Activated naive CD8-positive, alpha-beta T cell treated with anti-CD3 and anti-CD28 coated beads, Interleukin-2, amount 50 U/mL, for 16 hours (primary cell): Measurements from ENCODE around the gene GLT6D1.

Experiments used
- DNase-seq: peaks from one replicate; pipeline ENCODE4 v3.0.0-alpha.2; 2020; ENCODE audit warnings: low read depth, low spot score

The GLT6D1 gene

GRCh38 chr9:135608294-135608998 is 30.9 kb downstream of the GLT6D1 start:
- DNase-seq, result no peak

GRCh38 chr9:135607401-135608293 is 31.7 kb downstream of the GLT6D1 start:
- DNase-seq, result no peak

GRCh38 chr9:135606885-135607259 is 32.5 kb downstream of the GLT6D1 start:
- DNase-seq, result no peak

- DNase-seq, result no peak
Measured at GRCh38 chr9:135605238-135605781, 34.0 kb downstream of the GLT6D1 start.

GRCh38 chr9:135604437-135605237 is 34.7 kb downstream of the GLT6D1 start:
- DNase-seq, result no peak

GRCh38 chr9:135602789-135603481 is 36.4 kb downstream of the GLT6D1 start:
- peak; percentile 12 for DNase-seq

GRCh38 chr9:135601988-135602387 is 37.4 kb downstream of the GLT6D1 start:
- DNase-seq, result no peak

- DNase-seq, result no peak
Measured at GRCh38 chr9:135600296-135600817, 39.0 kb downstream of the GLT6D1 start.

GRCh38 chr9:135596211-135596610 is 43.1 kb downstream of the GLT6D1 start:
- no peak for DNase-seq

GRCh38 chr9:135592625-135593024 is 46.7 kb downstream of the GLT6D1 start:
- no peak for DNase-seq

GRCh38 chr9:135592331-135592590 is 47.1 kb downstream of the GLT6D1 start:
- DNase-seq, result no peak

- no peak for DNase-seq
Measured at GRCh38 chr9:135591506-135592330, 47.6 kb downstream of the GLT6D1 start.

- no peak for DNase-seq
Measured at GRCh38 chr9:135590486-135591079, 48.8 kb downstream of the GLT6D1 start.

GRCh38 chr9:135589596-135590485 is 49.5 kb downstream of the GLT6D1 start:
- no peak for DNase-seq

- no peak for DNase-seq
Measured at GRCh38 chr9:135588886-135589595, 50.3 kb downstream of the GLT6D1 start.

- no peak for DNase-seq
Measured at GRCh38 chr9:135588371-135588770, 51.0 kb downstream of the GLT6D1 start.

- no peak for DNase-seq
Measured at GRCh38 chr9:135587658-135588057, 51.7 kb downstream of the GLT6D1 start.

GRCh38 chr9:135586601-135587109 is 52.7 kb downstream of the GLT6D1 start:
- no peak for DNase-seq
